ENCODE measurements around the gene CCHCR1.

- TF ChIP-seq, protein P1, sequence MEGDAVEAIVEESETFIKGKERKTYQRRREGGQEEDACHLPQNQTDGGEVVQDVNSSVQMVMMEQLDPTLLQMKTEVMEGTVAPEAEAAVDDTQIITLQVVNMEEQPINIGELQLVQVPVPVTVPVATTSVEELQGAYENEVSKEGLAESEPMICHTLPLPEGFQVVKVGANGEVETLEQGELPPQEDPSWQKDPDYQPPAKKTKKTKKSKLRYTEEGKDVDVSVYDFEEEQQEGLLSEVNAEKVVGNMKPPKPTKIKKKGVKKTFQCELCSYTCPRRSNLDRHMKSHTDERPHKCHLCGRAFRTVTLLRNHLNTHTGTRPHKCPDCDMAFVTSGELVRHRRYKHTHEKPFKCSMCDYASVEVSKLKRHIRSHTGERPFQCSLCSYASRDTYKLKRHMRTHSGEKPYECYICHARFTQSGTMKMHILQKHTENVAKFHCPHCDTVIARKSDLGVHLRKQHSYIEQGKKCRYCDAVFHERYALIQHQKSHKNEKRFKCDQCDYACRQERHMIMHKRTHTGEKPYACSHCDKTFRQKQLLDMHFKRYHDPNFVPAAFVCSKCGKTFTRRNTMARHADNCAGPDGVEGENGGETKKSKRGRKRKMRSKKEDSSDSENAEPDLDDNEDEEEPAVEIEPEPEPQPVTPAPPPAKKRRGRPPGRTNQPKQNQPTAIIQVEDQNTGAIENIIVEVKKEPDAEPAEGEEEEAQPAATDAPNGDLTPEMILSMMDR (IDR thresholded peaks at IDR 0.05): no peak
- TF ChIP-seq POLR2A (IDR thresholded peaks at IDR 0.05): no peak
These were observed 60.9 kb downstream of the CCHCR1 start for GRCh38 chr6:31096656-31097055.
